K562 (cell line): ENCODE data around the gene RABL2B. TPM values are rescaled to one million over a fixed set of nuclear protein-coding genes. Genes with fewer than 3 reads are reported as not detected.

Experiments used
- ATAC-seq: fragments of 200-7000 bp; cut with Tn5 transposase; 3 replicates; pipeline ENCODE4 v1.9.1; 2020; ENCODE audit warnings: moderate library complexity
- BruUV-seq: library from RNA; stranded (reverse); fragments of 400-500 nt; replicated peaks from 2 replicates; lab custom pipeline; 2021; lab: Mats Ljungman, UMichigan
- CTCF ChIA-PET: fragments of 300-600 bp; formaldehyde crosslinking; extraction: SDS; loops from one replicate; lab custom pipeline; 2021; ENCODE audit warnings: low intra/inter-chr PET ratio; lab: Yijun Ruan, JAX
- POLR2A ChIA-PET: fragments of 300-600, 350-650 bp; sonication (Branson Sonifier 250); formaldehyde crosslinking; extraction: SDS; loops from one replicate; lab custom pipeline; 2021; ENCODE audit warnings: antibody characterized with exemption, inconsistent platforms; lab: Yijun Ruan, JAX
- DNase-seq, 4 experiments: peaks; one replicate each; pipeline versions ENCODE4 v3.0.0 to v3.0.0-alpha.2; 2011 to 2018; ENCODE audit warnings: low spot score in 3 of 4, mixed read lengths in 3 of 4; ENCODE audit errors: extremely low read depth in 1 of 4
- FAIRE-seq: peaks from 2 replicates; lab custom pipeline; 2011; peaks lifted over from hg19 to GRCh38; lab: Jason Lieb, UNC
- H2AFZ ChIP-seq: 2 replicates; pipeline ENCODE4 v1.6.0; 2011; ENCODE audit warnings: low read depth, low read length, control low read depth, inconsistent platforms
- H3K27ac ChIP-seq: fragments of 200-600 bp; 3 replicates; pipeline ENCODE4 v1.8.0; 2011; ENCODE audit warnings: low read depth, mild to moderate bottlenecking, control low read depth, inconsistent platforms, low read length, moderate library complexity, mixed read lengths; ENCODE audit errors: extremely low read depth
- H3K27me3 ChIP-seq, 2 experiments: fragments of 300-600 bp in 1 of 2; 2 replicates in 1 of 2; 3 replicates in 1 of 2; pipeline versions ENCODE4 v1.6.0 to v1.8.0; 2011; ENCODE audit warnings: inconsistent platforms in 2 of 2, low read length in 2 of 2, mild to moderate bottlenecking in 1 of 2, mixed read lengths in 1 of 2, moderate library complexity in 1 of 2; ENCODE audit not compliant: control insufficient read depth in 2 of 2, insufficient read depth in 2 of 2
- H3K36me3 ChIP-seq: fragments of 300-600 bp; 3 replicates; pipeline ENCODE4 v1.8.0; 2011; ENCODE audit warnings: mild to moderate bottlenecking, low read length, inconsistent platforms; ENCODE audit not compliant: control insufficient read depth, insufficient read depth
- H3K4me1 ChIP-seq, 2 experiments: fragments of 200-600 bp in 1 of 2; replicated peaks in 1 of 2; 2 replicates in 1 of 2; 3 replicates in 1 of 2; pipeline versions ENCODE4 v1.5.1 to v1.8.0; 2011; ENCODE audit warnings: inconsistent platforms in 2 of 2, low read length in 2 of 2, mild to moderate bottlenecking in 1 of 2, mixed read lengths in 1 of 2, moderate library complexity in 1 of 2; ENCODE audit not compliant: control insufficient read depth in 2 of 2, insufficient read depth in 2 of 2
- H3K4me2 ChIP-seq: 2 replicates; pipeline ENCODE4 v1.6.1; 2011; ENCODE audit warnings: low read length, control low read depth, inconsistent platforms, mixed read lengths; ENCODE audit not compliant: insufficient read depth
- H3K4me3 ChIP-seq: fragments of 200-600 bp; sonication (generic), shearing (Covaris generic); 2 replicates; pipeline ENCODE4 v1.5.1; 2016; ENCODE audit warnings: control low read depth, inconsistent platforms
- H3K79me2 ChIP-seq: fragments of 200-600 bp; 3 replicates; pipeline ENCODE4 v1.8.0; 2011; ENCODE audit warnings: low read length, inconsistent platforms; ENCODE audit not compliant: control insufficient read depth, insufficient read depth
- H3K9ac ChIP-seq, 2 experiments: 2 replicates each; pipeline versions ENCODE4 v1.6.0 to v1.6.1; 2011; ENCODE audit warnings: low read depth in 2 of 2, low read length in 2 of 2, control low read depth in 1 of 2, inconsistent platforms in 1 of 2, mild to moderate bottlenecking in 1 of 2, mixed read lengths in 1 of 2; ENCODE audit not compliant: insufficient read depth in 1 of 2
- H3K9me1 ChIP-seq: one replicate; pipeline ENCODE4 v1.6.0; 2011; ENCODE audit warnings: inconsistent platforms, mild to moderate bottlenecking, low read length, moderate library complexity; ENCODE audit not compliant: control insufficient read depth, insufficient read depth
- H3K9me3 ChIP-seq: replicated peaks from 2 replicates; pipeline ENCODE4 v1.5.1; 2011; ENCODE audit warnings: low read depth, low read length, inconsistent platforms; ENCODE audit not compliant: control insufficient read depth, insufficient read depth
- H4K20me1 ChIP-seq: replicated peaks from 2 replicates; pipeline ENCODE4 v1.6.1; 2011; ENCODE audit warnings: low read length, inconsistent platforms, mixed read lengths; ENCODE audit not compliant: control insufficient read depth, insufficient read depth
- EHMT2 ChIP-seq: fragments of 450-650 bp; IDR thresholded peaks from 2 replicates; pipeline ENCODE4 v1.6.1; 2018; ENCODE audit warnings: antibody characterized with exemption
- KLF10 ChIP-seq: fragments of 250-450 bp; sonication (Bioruptor Pico); IDR thresholded peaks from 2 replicates; pipeline ENCODE4 v1.6.1; 2021; ENCODE audit warnings: matching md5 sums
- PML ChIP-seq: IDR thresholded peaks from 2 replicates; pipeline ENCODE4 v1.6.1; 2012; ENCODE audit warnings: low read length, inconsistent platforms
- SMAD3 ChIP-seq: fragments of 450-650 bp; formaldehyde crosslinking; conservative IDR thresholded peaks from 2 replicates; pipeline ENCODE4 v1.4.0; 2020; ENCODE audit warnings: mild to moderate bottlenecking
- STAT5A ChIP-seq: IDR thresholded peaks from 2 replicates; pipeline ENCODE4 v1.6.1; 2012; ENCODE audit warnings: low read length, inconsistent platforms, borderline replicate concordance
- TCF7 ChIP-seq: sonication (generic); IDR thresholded peaks from 2 replicates; pipeline ENCODE4 v1.6.1; 2016; ENCODE audit warnings: antibody characterized with exemption, borderline replicate concordance
- ZMIZ1 ChIP-seq, 2 experiments: fragments of 150-350 bp in 1 of 2; IDR thresholded peaks; 2 replicates each; pipeline ENCODE4 v1.6.1; 2012 to 2016; ENCODE audit warnings: low read depth in 2 of 2, low read length in 2 of 2, mild to moderate bottlenecking in 1 of 2, moderate library complexity in 1 of 2
- ZNF583 ChIP-seq: fragments of 250-450 bp; sonication (Bioruptor Pico); IDR thresholded peaks from 2 replicates; pipeline ENCODE4 v1.4.0; 2020
- WGBS: fragments of 100-300 bp; shearing (Covaris generic); methylation state at CpG from one replicate; pipeline ENCODE4 v1.1.6; 2016; ENCODE audit warnings: low coverage, mixed read lengths; ENCODE audit not compliant: insufficient coverage; ENCODE audit errors: missing lambda C conversion rate; 5-methylcytosine and 5-hydroxymethylcytosine counted together
- in situ Hi-C: fragments of 300-500 bp; cut with MboI; formaldehyde crosslinking; loops from 4 replicates; pipeline ENCODE4 v1.15.0; 2018; ENCODE audit warnings: inconsistent platforms, mixed read lengths
- intact Hi-C: fragments of 100-400 bp; cut with micrococcal nuclease; formaldehyde crosslinking; loops from 2 replicates; pipeline ENCODE4 v1.14.2; 2022
- polyA plus RNA-seq, 8 experiments: library from polyadenylated mRNA; depleted of rRNA in 4 of 8; stranded (reverse) in 5 of 8; unstranded in 3 of 8; fragments of >200 nt; fragmentation: Nextera tagmentation in 2 of 8; fragmentation: Illumina TruSeq in 1 of 8; extraction: Ambion mirVana in 2 of 8; extraction: Trizol in 1 of 8; gene quantifications; 2 replicates each; pipeline versions ENCODE4 v1.2.1 to v1.2.3, GENCODE V29; 2011 to 2014; ENCODE audit warnings: inconsistent platforms in 1 of 8, missing spikeins in 1 of 8
- total RNA-seq, 7 experiments: library from RNA; depleted of rRNA in 6 of 7; stranded (reverse); fragments of >200 nt in 6 of 7; fragmentation: Illumina TruSeq in 2 of 7; extraction: Trizol in 2 of 7; gene quantifications; 2 replicates each; pipeline versions ENCODE4 v1.2.1 to v1.2.3, GENCODE V29; 2011 to 2021; ENCODE audit warnings: low replicate concordance in 1 of 7
- TF ChIP-seq, protein P1 (sequence below), 2 experiments: fragments of 450-650 bp; IDR thresholded peaks; 2 replicates each; pipeline ENCODE4 v1.6.1; 2018; ENCODE audit warnings: mild to moderate bottlenecking in 2 of 2, low read depth in 1 of 2; ENCODE audit not compliant: partially characterized antibody in 2 of 2

RABL2B gene
- total and polyA plus RNA-seq, 9 of the 15 experiments (the other 6 are each of a cell fraction or from before 2014, with no cell fraction given), result 0.76 to 8.5 (median 3.6) TPM

DNA sequence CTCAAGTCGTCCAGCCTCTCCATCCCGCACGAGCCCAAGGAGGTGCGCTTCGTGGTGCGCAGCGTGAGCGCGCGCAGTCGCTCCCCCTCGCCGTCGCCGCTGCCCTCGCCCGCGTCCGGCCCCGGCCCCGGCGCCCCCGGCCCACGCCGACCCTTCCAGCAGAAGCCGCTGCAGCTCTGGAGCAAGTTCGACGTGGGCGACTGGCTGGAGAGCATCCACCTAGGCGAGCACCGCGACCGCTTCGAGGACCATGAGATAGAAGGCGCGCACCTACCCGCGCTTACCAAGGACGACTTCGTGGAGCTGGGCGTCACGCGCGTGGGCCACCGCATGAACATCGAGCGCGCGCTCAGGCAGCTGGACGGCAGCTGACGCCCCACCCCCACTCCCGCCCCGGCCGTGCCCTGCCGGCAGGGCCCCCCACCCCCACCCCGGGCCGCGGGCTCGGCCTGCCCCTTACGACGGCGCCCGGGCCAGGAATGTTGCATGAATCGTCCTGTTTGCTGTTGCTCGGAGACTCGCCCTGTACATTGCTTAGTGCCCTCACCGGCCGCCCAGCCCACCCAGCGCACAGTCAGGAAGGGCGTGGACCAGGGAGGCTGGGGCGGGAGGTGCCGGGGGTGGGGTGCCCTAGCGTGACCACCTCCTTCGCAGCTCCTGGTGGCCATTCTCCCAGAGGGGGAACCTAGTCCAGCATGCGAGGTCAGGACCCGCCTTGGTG, 52.3 kb downstream of the RABL2B start:
- Histone ChIP-seq H2AFZ (no peak overlapping the region), H3K9ac (no peak overlapping the region), H3K4me2 (no peak overlapping the region), H3K27me3 (peaks cover 0 to 45% of the 10 kb centered on the region in 2 experiments; a peak in 3 of 5 replicates), H3K79me2 (no peaks in the 10 kb centered on the region), H3K9me1 (no peaks in the 10 kb centered on the region), H3K4me1 (peaks cover 0 to 14% of the 10 kb centered on the region in 2 experiments; a peak in 3 of 5 replicates), H3K27ac (no peak overlapping the region), H3K9me3 (no peaks in the 10 kb centered on the region), H3K36me3 (no peaks in the 10 kb centered on the region), H4K20me1 (no peaks in the 10 kb centered on the region), H3K4me3 (no peak overlapping the region)
- ChIA-PET CTCF (no interaction called here), POLR2A (no interaction called here)
- intact Hi-C loops, result no loop called here
- no peak for FAIRE-seq
- no CpG with 5 or more reads among the region's 76 CpGs for WGBS
- no peak for DNase-seq
- BruUV-seq, result no TSS peak
- in situ Hi-C loops, result no loop called here
- ATAC-seq, result no peak
- TF ChIP-seq PML (no peak), SMAD3 (CRISPR knock-in tag) (no peak), TCF7 (no peak), KLF10 (CRISPR knock-in tag) (no peak), ZNF583 (no peak), EHMT2 (no peak), ZMIZ1 (IDR thresholded peaks at IDR 0.05; ENCODE audit: low read depth in 2 of 2, low read length in 2 of 2) (no peak), STAT5A (no peak)
- TF ChIP-seq, protein P1, sequence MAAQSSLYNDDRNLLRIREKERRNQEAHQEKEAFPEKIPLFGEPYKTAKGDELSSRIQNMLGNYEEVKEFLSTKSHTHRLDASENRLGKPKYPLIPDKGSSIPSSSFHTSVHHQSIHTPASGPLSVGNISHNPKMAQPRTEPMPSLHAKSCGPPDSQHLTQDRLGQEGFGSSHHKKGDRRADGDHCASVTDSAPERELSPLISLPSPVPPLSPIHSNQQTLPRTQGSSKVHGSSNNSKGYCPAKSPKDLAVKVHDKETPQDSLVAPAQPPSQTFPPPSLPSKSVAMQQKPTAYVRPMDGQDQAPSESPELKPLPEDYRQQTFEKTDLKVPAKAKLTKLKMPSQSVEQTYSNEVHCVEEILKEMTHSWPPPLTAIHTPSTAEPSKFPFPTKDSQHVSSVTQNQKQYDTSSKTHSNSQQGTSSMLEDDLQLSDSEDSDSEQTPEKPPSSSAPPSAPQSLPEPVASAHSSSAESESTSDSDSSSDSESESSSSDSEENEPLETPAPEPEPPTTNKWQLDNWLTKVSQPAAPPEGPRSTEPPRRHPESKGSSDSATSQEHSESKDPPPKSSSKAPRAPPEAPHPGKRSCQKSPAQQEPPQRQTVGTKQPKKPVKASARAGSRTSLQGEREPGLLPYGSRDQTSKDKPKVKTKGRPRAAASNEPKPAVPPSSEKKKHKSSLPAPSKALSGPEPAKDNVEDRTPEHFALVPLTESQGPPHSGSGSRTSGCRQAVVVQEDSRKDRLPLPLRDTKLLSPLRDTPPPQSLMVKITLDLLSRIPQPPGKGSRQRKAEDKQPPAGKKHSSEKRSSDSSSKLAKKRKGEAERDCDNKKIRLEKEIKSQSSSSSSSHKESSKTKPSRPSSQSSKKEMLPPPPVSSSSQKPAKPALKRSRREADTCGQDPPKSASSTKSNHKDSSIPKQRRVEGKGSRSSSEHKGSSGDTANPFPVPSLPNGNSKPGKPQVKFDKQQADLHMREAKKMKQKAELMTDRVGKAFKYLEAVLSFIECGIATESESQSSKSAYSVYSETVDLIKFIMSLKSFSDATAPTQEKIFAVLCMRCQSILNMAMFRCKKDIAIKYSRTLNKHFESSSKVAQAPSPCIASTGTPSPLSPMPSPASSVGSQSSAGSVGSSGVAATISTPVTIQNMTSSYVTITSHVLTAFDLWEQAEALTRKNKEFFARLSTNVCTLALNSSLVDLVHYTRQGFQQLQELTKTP (IDR thresholded peaks at IDR 0.05; ENCODE audit: low read depth in 1 of 2, partially characterized antibody in 2 of 2), result no peak
